A673 (cell line): ENCODE measurements around the gene DMBX1. TPM values are rescaled to one million over a fixed set of nuclear protein-coding genes. Genes with fewer than 3 reads are reported as not detected.

Experiments used
- BruUV-seq: library from RNA; stranded (reverse); fragments of 400-500 nt; replicated peaks from 2 replicates; lab custom pipeline; 2021; lab: Mats Ljungman, UMichigan
- CTCF ChIA-PET: fragments of 300-600 bp; sonication (Branson Sonifier 250); formaldehyde crosslinking; loops from one replicate; lab custom pipeline; 2022; ENCODE audit warnings: antibody characterized with exemption; lab: Charles Lee
- POLR2A ChIA-PET: fragments of 300-600 bp; sonication (Branson Sonifier 250); formaldehyde crosslinking; loops from one replicate; lab custom pipeline; 2022; ENCODE audit warnings: antibody characterized with exemption; ENCODE audit not compliant: low non-redundant PET; lab: Charles Lee
- DNase-seq: peaks from one replicate; pipeline ENCODE4 v3.0.0-alpha.2; 2015; ENCODE audit warnings: low spot score
- H3K27ac ChIP-seq: fragments of 200-600 bp; sonication (generic); 2 replicates; pipeline ENCODE4 v1.5.1; 2016; ENCODE audit warnings: mixed run types, low read depth, mild to moderate bottlenecking, mixed read lengths, antibody characterized with exemption, low read length; ENCODE audit not compliant: poor library complexity, severe bottlenecking
- H3K27me3 ChIP-seq: fragments of 200-600 bp; sonication (generic); replicated peaks from 2 replicates; pipeline ENCODE4 v1.6.1; 2017; ENCODE audit warnings: mixed run types, low read depth, mild to moderate bottlenecking, mixed read lengths, antibody characterized with exemption, low read length; ENCODE audit not compliant: insufficient read depth, poor library complexity
- H3K36me3 ChIP-seq: fragments of 200-600 bp; sonication (generic); 2 replicates; pipeline ENCODE4 v1.6.1; 2016; ENCODE audit warnings: mixed run types, mild to moderate bottlenecking, mixed read lengths, antibody characterized with exemption, low read length; ENCODE audit not compliant: insufficient read depth, poor library complexity, severe bottlenecking
- H3K4me1 ChIP-seq: fragments of 200-600 bp; sonication (generic); 2 replicates; pipeline ENCODE4 v1.6.1; 2017; ENCODE audit warnings: mixed run types, mild to moderate bottlenecking, mixed read lengths, antibody characterized with exemption, low read length; ENCODE audit not compliant: insufficient read depth, poor library complexity, severe bottlenecking
- H3K4me3 ChIP-seq: fragments of 200-600 bp; sonication (generic); 2 replicates; pipeline ENCODE4 v1.5.1; 2016; ENCODE audit warnings: low read depth, mixed run types, mild to moderate bottlenecking, mixed read lengths, low read length; ENCODE audit not compliant: poor library complexity, severe bottlenecking
- H3K9me3 ChIP-seq: fragments of 200-600 bp; sonication (generic); 2 replicates; pipeline ENCODE4 v1.6.1; 2016; ENCODE audit warnings: mixed run types, low read depth, mild to moderate bottlenecking, mixed read lengths, antibody characterized with exemption, low read length; ENCODE audit not compliant: poor library complexity, severe bottlenecking
- EZH2 ChIP-seq: fragments of 200-600 bp; sonication (generic); IDR thresholded peaks from 2 replicates; pipeline ENCODE4 v1.6.1; 2017; ENCODE audit warnings: borderline replicate concordance, low read depth, mild to moderate bottlenecking, mixed read lengths, antibody characterized with exemption, low read length; ENCODE audit not compliant: poor library complexity, severe bottlenecking
- intact Hi-C: fragments of 100-400 bp; cut with micrococcal nuclease; formaldehyde crosslinking; loops from one replicate; pipeline ENCODE4 v1.10.0; 2022; ENCODE audit not compliant: unreplicated experiment
- total RNA-seq: library from RNA; stranded (reverse); gene quantifications from 2 replicates; pipeline ENCODE4 v1.2.3, GENCODE V29; 2021
- TF ChIP-seq, protein P1 (sequence below): fragments of 300-800, 200-600 bp; sonication (generic); conservative IDR thresholded peaks from 2 replicates; pipeline ENCODE4 v1.5.1; 2017; ENCODE audit warnings: low read depth, mild to moderate bottlenecking, antibody characterized with exemption, low read length, moderate library complexity, mixed read lengths

The DMBX1 gene
- total RNA-seq, 1 experiment from 2014 or later: 0.69 TPM

DNA sequence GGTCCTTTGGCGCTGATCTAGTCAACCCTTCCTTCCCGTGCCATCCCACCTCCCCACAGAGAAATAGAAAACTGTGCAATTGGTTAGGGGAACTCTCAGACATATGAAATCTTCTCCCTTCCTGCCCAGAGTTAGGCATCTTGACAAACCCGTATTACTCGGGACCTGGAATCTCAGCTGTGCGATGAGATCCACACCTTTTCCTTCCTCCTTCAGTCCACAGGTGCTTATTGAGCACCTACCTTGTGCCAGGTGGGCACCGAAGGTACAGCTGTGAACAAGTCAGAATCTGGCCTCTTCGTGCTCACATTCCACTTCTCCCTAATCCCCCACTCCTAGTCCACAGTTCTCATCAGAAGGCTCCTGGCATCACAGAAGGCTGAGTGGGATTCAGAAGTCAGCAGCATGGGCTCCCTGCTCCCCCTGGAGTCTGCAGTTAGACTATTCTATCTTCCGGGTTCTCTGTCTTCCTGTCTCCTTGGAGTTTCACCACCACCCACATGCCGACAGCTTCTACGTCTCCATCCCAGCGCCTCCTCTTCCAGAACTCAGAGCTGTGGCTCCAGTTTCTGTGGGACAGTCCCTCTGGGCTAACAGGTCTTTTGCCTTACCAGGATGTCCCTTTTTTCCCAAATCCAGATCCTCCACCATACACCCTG is 38.8 kb downstream of the DMBX1 start:
- intact Hi-C loops: loop anchor here (1.0 to 2.0 kb wide), 5 partner anchors 40 to 196 kb away; partner anchors contain the start of gene DMBX1
- peak; percentile 69 for DNase-seq
- TF ChIP-seq EZH2: no peak
- TF ChIP-seq, protein P1, sequence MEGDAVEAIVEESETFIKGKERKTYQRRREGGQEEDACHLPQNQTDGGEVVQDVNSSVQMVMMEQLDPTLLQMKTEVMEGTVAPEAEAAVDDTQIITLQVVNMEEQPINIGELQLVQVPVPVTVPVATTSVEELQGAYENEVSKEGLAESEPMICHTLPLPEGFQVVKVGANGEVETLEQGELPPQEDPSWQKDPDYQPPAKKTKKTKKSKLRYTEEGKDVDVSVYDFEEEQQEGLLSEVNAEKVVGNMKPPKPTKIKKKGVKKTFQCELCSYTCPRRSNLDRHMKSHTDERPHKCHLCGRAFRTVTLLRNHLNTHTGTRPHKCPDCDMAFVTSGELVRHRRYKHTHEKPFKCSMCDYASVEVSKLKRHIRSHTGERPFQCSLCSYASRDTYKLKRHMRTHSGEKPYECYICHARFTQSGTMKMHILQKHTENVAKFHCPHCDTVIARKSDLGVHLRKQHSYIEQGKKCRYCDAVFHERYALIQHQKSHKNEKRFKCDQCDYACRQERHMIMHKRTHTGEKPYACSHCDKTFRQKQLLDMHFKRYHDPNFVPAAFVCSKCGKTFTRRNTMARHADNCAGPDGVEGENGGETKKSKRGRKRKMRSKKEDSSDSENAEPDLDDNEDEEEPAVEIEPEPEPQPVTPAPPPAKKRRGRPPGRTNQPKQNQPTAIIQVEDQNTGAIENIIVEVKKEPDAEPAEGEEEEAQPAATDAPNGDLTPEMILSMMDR: 0 out of 2 replicates have a peak, but pooled peaks have one; percentile 21
- Histone ChIP-seq H3K36me3 (no peaks in the 10 kb centered on the region), H3K27ac (no peak overlapping the region), H3K9me3 (no peaks in the 10 kb centered on the region), H3K27me3 (peaks cover 21% of the 10 kb centered on the region), H3K4me3 (no peak overlapping the region), H3K4me1 (peaks cover 33% of the 10 kb centered on the region)
- POLR2A ChIA-PET: no interaction called here
- CTCF ChIA-PET: interaction anchor here (0.7 to 2.3 kb wide), 5 partner anchors 41 to 86 kb away, joined by 3 to 23 read pairs (median 5); no protein-coding TSS in a partner anchor
- BruUV-seq: no TSS peak

DNA sequence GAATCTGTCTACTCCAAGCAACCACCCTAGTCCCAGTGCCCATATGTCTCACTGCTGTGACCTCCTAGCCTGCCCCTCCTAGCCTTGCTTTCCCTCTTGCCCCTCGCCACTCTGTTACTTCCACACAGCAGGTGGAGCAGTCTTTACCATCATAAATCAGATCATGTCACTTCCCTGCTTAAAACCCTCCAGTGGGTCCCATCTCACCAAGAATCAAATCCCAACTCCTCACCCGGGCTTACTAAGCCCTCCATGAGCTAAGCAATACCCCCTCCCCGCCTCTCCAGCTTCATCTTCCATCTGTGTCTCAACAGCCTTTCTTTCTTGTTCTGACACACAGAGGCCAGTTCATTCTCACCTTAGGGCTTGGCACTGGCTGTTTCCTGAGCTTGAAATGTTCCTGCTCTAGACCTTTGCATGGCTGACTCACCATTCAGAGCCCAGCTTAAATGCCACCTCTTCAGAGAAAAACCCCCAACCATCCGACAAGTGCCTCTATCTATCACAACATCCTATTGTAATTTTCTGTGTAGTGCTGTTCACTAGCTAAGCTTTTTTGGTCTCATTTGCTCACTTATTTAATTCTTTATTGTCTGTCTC is 39.5 kb downstream of the DMBX1 start:
- Histone ChIP-seq H3K36me3 (no peaks in the 10 kb centered on the region), H3K4me1 (peaks cover 28% of the 10 kb centered on the region), H3K27ac (no peak overlapping the region), H3K27me3 (peaks cover 28% of the 10 kb centered on the region), H3K4me3 (no peak overlapping the region), H3K9me3 (no peaks in the 10 kb centered on the region)
- intact Hi-C loops: loop anchor here (2.0 kb wide), 2 partner anchors 40 to 196 kb away; partner anchors contain the start of gene DMBX1
- TF ChIP-seq, protein P1: no peak
- TF ChIP-seq EZH2: no peak
- no peak for DNase-seq
- ChIA-PET POLR2A (no interaction called here), CTCF (interaction anchor here (1.3 to 2.3 kb wide), 4 partner anchors 41 to 87 kb away, joined by 3 to 23 read pairs (median 8); no protein-coding TSS in a partner anchor)
- BruUV-seq: no TSS peak

DNA sequence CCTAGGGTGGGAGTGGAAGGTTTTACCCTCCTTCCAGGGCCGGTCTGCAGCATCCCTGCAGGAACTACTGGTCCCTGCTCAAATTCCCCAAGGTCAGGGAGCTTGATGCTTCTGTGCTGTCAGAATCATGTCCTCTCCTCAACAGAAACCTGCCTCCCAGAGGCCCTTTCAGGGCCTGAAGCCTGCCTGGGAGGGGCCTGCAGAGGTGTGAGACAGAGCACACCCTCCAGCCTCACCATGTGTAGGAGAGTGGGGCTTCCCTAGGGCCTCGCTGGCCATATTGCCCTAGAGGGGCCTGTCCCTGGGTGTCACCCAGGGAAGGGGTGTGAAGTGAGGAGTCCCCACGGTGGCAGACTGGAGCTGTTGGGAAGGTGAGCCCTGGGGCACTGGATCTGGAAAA is 40.7 kb downstream of the DMBX1 start:
- ChIA-PET POLR2A (no interaction called here), CTCF (interaction anchor here (0.7 to 2.3 kb wide), 3 partner anchors 18 to 87 kb away, joined by 3 to 23 read pairs (median 3); no protein-coding TSS in a partner anchor)
- Histone ChIP-seq H3K9me3 (no peaks in the 10 kb centered on the region), H3K27ac (no peak overlapping the region), H3K36me3 (no peaks in the 10 kb centered on the region), H3K4me3 (no peak overlapping the region), H3K4me1 (peaks cover 16% of the 10 kb centered on the region), H3K27me3 (peaks cover 40% of the 10 kb centered on the region)
- intact Hi-C loops: no loop called here
- DNase-seq: no peak
- TF ChIP-seq, protein P1: no peak
- no peak for TF ChIP-seq EZH2
- BruUV-seq: no TSS peak
